K562 (cell line): ENCODE measurements around the gene MPHOSPH6. TPM values are rescaled to one million over a fixed set of nuclear protein-coding genes. Genes with fewer than 3 reads are reported as not detected.

Source experiments
- BRF2 ChIP-seq: IDR thresholded peaks from 3 replicates; pipeline ENCODE4 v1.6.1; 2011; ENCODE audit warnings: borderline replicate concordance, mild to moderate bottlenecking; ENCODE audit not compliant: insufficient read length, insufficient read depth
- HDGF ChIP-seq: fragments of 450-650 bp; IDR thresholded peaks from 2 replicates; pipeline ENCODE4 v1.6.1; 2016
- KDM2B ChIP-seq: fragments of 250-450 bp; sonication (Bioruptor Pico); IDR thresholded peaks from 2 replicates; pipeline ENCODE4 v1.8.0; 2021; ENCODE audit warnings: mild to moderate bottlenecking, moderate library complexity
- KLF16 ChIP-seq: IDR thresholded peaks from 2 replicates; pipeline ENCODE4 v1.6.1; 2016; ENCODE audit warnings: antibody characterized with exemption
- MBD2 ChIP-seq: sonication (generic); IDR thresholded peaks from 2 replicates; pipeline ENCODE4 v1.6.1; 2016; ENCODE audit warnings: low read depth, borderline replicate concordance
- SREBF1 ChIP-seq: fragments of 150-350 bp; IDR thresholded peaks from 2 replicates; pipeline ENCODE4 v1.6.1; 2014; ENCODE audit warnings: antibody characterized with exemption, low read depth, low read length, borderline replicate concordance
- ZBTB26 ChIP-seq: fragments of 450-650 bp; formaldehyde crosslinking; IDR thresholded peaks from 2 replicates; pipeline ENCODE4 v1.4.0; 2022; ENCODE audit warnings: missing genetic modification characterization
- ZMIZ1 ChIP-seq, 2 experiments: fragments of 150-350 bp in 1 of 2; IDR thresholded peaks; 2 replicates each; pipeline ENCODE4 v1.6.1; 2012 to 2016; ENCODE audit warnings: low read depth in 2 of 2, low read length in 2 of 2, mild to moderate bottlenecking in 1 of 2, moderate library complexity in 1 of 2
- ZNF589 ChIP-seq: fragments of 200-800 bp; sonication (Bioruptor generic); IDR thresholded peaks from 2 replicates; pipeline ENCODE4 v1.6.1; 2016; ENCODE audit warnings: low read depth, missing genetic modification characterization, missing compliant biosample characterization
- polyA plus RNA-seq, 8 experiments: library from polyadenylated mRNA; depleted of rRNA in 4 of 8; stranded (reverse) in 5 of 8; unstranded in 3 of 8; fragments of >200 nt; fragmentation: Nextera tagmentation in 2 of 8; fragmentation: Illumina TruSeq in 1 of 8; extraction: Ambion mirVana in 2 of 8; extraction: Trizol in 1 of 8; gene quantifications; 2 replicates each; pipeline versions ENCODE4 v1.2.1 to v1.2.3, GENCODE V29; 2011 to 2014; ENCODE audit warnings: inconsistent platforms in 1 of 8, missing spikeins in 1 of 8
- total RNA-seq, 7 experiments: library from RNA; depleted of rRNA in 6 of 7; stranded (reverse); fragments of >200 nt in 6 of 7; fragmentation: Illumina TruSeq in 2 of 7; extraction: Trizol in 2 of 7; gene quantifications; 2 replicates each; pipeline versions ENCODE4 v1.2.1 to v1.2.3, GENCODE V29; 2011 to 2021; ENCODE audit warnings: low replicate concordance in 1 of 7

The MPHOSPH6 gene
- total and polyA plus RNA-seq, 9 of the 15 experiments (the other 6 are each of a cell fraction or from before 2014, with no cell fraction given) = 37.0 to 153 (median 76.7) TPM

GRCh38 chr16:82190386-82190785 lies 20.4 kb upstream of the MPHOSPH6 start (continued):
- no peak for TF ChIP-seq ZMIZ1 (IDR thresholded peaks at IDR 0.05; ENCODE audit: low read depth in 2 of 2, low read length in 2 of 2)
- no peak for TF ChIP-seq KDM2B (CRISPR knock-in tag)
- TF ChIP-seq MBD2 = no peak
- no peak for TF ChIP-seq ZNF589
- no peak for TF ChIP-seq SREBF1
- no peak for TF ChIP-seq HDGF
- TF ChIP-seq BRF2 = no peak
- no peak for TF ChIP-seq KLF16
- TF ChIP-seq ZBTB26 (CRISPR knock-in tag) = no peak
- TF ChIP-seq, all 486 proteins: peak for 0
